Hematopoietic multipotent progenitor cell treated with erythropoietin and hydrocortisone succinate and interleukin-3 and kit ligand, for 4 days (in vitro differentiated cells): ENCODE results near the gene SLC16A5.
"Not testable (repeated sequence)": the region's sequence is repeated elsewhere in the genome, so short reads cannot be mapped to it uniquely, and the experiment has no call there.

Experiments used
- DNase-seq: peaks from one replicate; pipeline ENCODE4 v3.0.0-alpha.2; 2015

SLC16A5 gene

GRCh38 chr17:75087558-75088453, at the start of gene SLC16A5:
SLC16A5 (plus strand) TSS chr17:75087954; CDS start chr17:75093637, 5,683 bp downstream.
- DNase-seq: peak; percentile 91

GRCh38 chr17:75039238-75039637, 48.5 kb upstream of the SLC16A5 start:
- no peak for DNase-seq

GRCh38 chr17:75041656-75042280, 46.0 kb upstream of the SLC16A5 start:
- DNase-seq: no peak

GRCh38 chr17:75043789-75044188, 44.0 kb upstream of the SLC16A5 start:
- DNase-seq: not testable (repeated sequence)

- DNase-seq: no peak
Observed at GRCh38 chr17:75044716-75045115, 43.0 kb upstream of the SLC16A5 start.

GRCh38 chr17:75045946-75046406, 41.8 kb upstream of the SLC16A5 start:
- DNase-seq: not testable (repeated sequence)

- peak; percentile 99 for DNase-seq
Observed at GRCh38 chr17:75046407-75047289, 41.1 kb upstream of the SLC16A5 start, which contains the start of the genes ATP5PD and KCTD2. ATP5PD (minus strand) TSS chr17:75046969; CDS start chr17:75042650, 4,319 bp downstream. KCTD2 (plus strand) TSS chr17:75047225; CDS start chr17:75047251, 26 bp downstream.

- DNase-seq: peak; percentile 47
Observed at GRCh38 chr17:75047398-75048098, 40.2 kb upstream of the SLC16A5 start.

GRCh38 chr17:75048249-75048878, 39.4 kb upstream of the SLC16A5 start:
- DNase-seq: peak; percentile 41

GRCh38 chr17:75049057-75049456, 38.7 kb upstream of the SLC16A5 start:
- no peak for DNase-seq

- no peak for DNase-seq
Observed at GRCh38 chr17:75049706-75050105, 38.0 kb upstream of the SLC16A5 start.

- DNase-seq: no peak
Observed at GRCh38 chr17:75051941-75052340, 35.8 kb upstream of the SLC16A5 start.

- DNase-seq: peak; percentile 85
Observed at GRCh38 chr17:75059369-75060345, 28.1 kb upstream of the SLC16A5 start.

- no peak for DNase-seq
Observed at GRCh38 chr17:75060434-75061054, 27.2 kb upstream of the SLC16A5 start.

- DNase-seq: no peak
Observed at GRCh38 chr17:75061055-75061438, 26.7 kb upstream of the SLC16A5 start.

- no peak for DNase-seq
Observed at GRCh38 chr17:75061618-75062017, 26.1 kb upstream of the SLC16A5 start.

- no peak for DNase-seq
Observed at GRCh38 chr17:75063201-75063600, 24.6 kb upstream of the SLC16A5 start.

- DNase-seq: no peak
Observed at GRCh38 chr17:75063626-75064025, 24.1 kb upstream of the SLC16A5 start.

GRCh38 chr17:75064040-75064439, 23.7 kb upstream of the SLC16A5 start:
- DNase-seq: no peak

GRCh38 chr17:75064460-75064859, 23.3 kb upstream of the SLC16A5 start:
- DNase-seq: no peak
